ENCODE measurements around the gene ME3.

The ME3 gene

DNA sequence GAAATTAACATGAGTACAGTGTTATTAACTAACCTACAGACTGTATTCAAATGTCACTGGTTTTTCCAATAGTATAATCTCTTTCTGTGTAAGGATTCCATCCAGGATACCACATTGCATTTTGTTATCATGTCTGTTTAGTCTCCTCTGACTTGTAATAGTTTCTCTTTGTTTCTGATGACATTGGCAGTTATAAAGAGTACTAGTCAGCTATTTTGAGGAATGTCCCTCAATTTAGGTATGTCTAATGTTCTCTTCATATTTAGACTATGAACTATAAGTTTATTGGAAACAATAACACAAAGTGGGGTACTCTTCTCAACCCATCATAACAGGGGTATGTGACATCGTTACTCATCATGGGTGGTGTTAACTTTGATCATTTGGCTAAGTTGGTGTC lies 20.3 kb upstream of the ME3 start:
- no peak for DNase-seq (ENCODE audit: low read depth)

DNA sequence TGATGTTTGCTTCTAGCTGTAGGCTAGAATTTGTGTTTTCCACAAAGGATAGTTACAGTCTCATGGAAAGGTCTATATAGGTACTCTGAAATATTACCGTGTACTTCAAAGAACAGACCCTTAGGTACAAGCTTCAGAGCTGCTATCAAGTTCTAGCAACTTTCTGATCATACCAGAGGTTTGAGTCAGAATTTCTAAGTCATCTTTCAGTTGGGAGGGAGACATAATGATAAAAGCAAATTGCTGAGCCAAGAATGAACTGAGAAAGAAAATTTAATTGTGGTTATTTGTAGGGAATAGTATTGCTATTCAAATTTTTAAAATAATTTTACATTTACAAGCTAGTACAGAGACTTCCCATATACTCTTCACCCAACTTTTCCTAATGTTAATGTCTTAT lies 19.9 kb upstream of the ME3 start:
- DNase-seq (ENCODE audit: low read depth) = no peak

- no peak for DNase-seq (ENCODE audit: low read depth)
Observed at GRCh38 chr11:86688398-86689179, 16.2 kb upstream of the ME3 start.

DNA sequence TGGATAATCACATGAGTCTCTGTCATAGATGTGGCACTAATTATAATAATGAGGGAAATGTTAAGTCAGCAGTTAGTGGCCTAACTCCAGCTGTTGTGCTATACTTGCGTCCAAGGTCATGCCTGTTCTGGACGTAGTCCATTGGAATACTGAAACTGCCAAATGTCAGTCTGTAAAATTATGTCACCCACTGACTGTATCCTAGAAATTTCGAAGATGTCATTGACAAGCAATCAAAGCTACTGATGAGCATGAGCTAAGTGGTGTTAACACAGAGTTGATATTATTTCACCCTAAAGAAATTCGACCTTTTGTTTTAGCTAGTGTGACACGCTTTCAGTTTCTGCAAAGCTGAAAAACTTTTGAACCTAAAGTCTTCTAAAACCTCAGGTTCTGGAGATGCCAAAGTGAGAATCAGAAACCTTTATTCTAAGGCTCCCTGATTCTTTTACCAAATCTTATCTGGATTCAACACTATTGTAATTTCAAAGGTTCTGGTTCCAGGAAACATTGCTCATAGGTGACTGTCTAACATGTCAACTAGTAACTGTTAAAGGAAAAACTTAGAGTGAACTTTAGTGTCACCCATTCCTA lies 14.9 kb upstream of the ME3 start:
- no peak for DNase-seq (ENCODE audit: low read depth)

GRCh38 chr11:86686531-86686930 lies 14.1 kb upstream of the ME3 start:
- DNase-seq (ENCODE audit: low read depth) = no peak

GRCh38 chr11:86681483-86681756 lies 9.0 kb upstream of the ME3 start:
- DNase-seq (ENCODE audit: low read depth) = no peak

- no peak for DNase-seq (ENCODE audit: low read depth)
Observed at GRCh38 chr11:86680716-86681482, 8.5 kb upstream of the ME3 start.

DNA sequence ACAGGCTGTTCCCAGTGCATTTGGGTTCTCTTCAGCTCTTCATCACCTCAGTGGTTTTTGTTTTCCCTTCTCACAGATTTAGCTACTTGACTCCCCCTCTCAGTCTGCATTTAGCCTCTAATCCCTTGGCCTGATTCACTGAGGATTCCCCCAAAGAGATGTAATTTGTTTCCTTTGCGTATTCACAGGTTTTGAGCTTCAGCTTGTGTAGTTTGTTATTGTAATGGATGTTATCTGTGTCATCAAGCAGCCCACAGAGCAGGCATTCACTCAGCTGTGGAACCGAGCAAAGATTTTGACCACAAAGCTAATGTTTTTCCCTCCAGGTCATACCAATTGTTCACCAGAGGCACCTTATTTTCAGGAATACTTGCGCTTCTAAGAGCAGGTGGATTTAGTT lies 6.4 kb upstream of the ME3 start:
- DNase-seq (ENCODE audit: low read depth) = no peak

- DNase-seq (ENCODE audit: low read depth) = no peak
Observed at GRCh38 chr11:86678296-86678695, 5.9 kb upstream of the ME3 start.

DNA sequence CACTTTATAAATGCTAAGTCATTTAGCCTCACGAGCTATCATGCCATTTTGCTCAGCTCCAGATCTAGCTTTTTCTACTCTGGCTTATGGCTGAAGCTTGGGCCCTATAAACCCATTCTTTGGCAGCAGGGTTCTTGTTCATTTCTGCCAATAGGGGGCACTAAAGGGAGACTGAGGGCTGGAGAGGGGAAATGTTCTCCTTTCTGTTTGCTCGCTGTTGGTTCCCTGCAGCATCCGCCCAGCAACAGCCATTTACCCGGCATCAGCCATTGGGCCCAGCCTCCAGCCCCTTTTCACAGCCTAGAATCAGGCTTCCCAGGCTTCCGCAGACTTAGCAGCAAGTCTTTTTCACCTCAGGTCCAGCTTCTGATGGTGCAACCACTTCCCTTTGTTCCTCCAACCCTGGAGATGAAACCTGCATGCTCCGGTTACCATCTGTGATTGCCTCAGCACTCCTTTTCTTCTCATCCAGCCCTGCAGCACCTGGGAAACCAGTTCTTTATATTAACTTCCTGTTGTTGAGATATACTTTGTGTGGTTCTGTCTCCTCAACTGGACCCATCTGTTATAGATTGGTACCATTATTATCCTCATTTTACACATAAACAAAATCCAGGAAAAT lies 4.2 kb upstream of the ME3 start:
- no peak for DNase-seq (ENCODE audit: low read depth)

GRCh38 chr11:86676010-86676409 lies 3.6 kb upstream of the ME3 start:
- DNase-seq (ENCODE audit: low read depth) = no peak

- no peak for DNase-seq (ENCODE audit: low read depth)
Observed at GRCh38 chr11:86675017-86675416, 2.6 kb upstream of the ME3 start.

- no peak for DNase-seq (ENCODE audit: low read depth)
Observed at GRCh38 chr11:86673872-86674750, 1.7 kb upstream of the ME3 start.

GRCh38 chr11:86673055-86673843 lies 833 bp upstream of the ME3 start:
- no peak for DNase-seq (ENCODE audit: low read depth)

DNA sequence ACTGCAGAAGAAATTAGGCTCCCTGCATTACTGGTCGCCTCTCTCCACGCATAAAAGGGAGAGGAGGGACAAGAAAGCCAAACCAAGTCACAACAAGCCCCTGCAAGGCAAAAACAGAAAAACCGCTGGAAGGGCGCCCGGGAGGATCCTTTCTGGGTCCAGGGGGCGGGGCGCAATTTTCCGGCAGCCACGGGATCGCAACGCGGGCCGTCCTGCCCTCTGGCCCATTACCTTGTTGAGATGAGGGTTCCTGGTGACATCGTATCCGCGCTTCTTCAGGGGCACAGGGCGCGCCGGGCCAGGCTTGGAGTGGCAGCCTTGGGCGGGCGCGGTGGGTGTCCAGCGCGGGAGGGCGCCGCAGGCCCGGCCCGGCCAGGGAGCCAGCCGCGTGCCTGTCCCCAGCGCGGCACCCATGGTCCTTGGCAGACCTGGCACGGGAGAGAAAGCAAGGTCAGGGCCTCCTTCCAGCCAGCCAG lies 847 bp downstream of the ME3 start:
- no peak for DNase-seq (ENCODE audit: low read depth)

DNA sequence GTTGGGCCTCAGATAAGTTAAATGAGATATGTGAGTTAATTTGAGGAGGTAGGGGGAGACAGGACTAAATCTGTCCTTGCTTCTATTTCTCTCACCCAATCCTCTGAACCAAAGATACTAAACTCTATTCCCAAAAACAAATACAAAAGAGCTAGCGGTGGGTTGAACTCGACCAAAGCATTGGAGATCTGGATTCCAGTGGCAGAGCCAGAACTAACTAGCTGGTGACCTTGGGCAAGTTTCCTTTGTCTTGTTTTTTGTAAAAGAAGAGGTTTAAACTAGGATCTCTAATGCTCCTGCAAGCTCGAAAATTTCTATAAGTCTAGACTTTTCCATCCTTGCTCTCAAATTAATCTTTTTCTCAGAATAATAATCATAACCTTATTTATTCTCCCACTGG lies 1.5 kb downstream of the ME3 start:
- no peak for DNase-seq (ENCODE audit: low read depth)

DNA sequence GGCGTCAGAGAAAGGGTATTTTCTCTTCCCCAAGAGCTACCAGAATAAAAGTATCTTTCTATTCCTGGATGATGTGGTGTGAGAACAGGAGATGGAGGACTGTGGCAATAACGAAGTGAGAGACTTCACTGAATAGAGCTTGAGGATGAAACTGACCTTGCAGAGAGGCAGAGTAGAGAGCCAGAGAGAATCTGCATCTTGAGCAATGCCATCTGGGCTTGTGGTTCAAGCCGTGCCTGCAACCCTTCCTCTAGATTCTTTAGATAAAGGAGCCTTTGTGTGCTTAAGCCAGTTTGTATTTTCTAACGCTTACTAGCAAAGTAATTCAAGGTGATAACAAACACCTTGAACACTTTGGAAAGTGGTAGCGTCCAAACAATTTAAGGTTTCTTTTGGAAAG lies 2.2 kb downstream of the ME3 start:
- no peak for DNase-seq (ENCODE audit: low read depth)

GRCh38 chr11:86669424-86669823 lies 3.0 kb downstream of the ME3 start:
- no peak for DNase-seq (ENCODE audit: low read depth)

- no peak for DNase-seq (ENCODE audit: low read depth)
Observed at GRCh38 chr11:86668929-86669328, 3.5 kb downstream of the ME3 start.

GRCh38 chr11:86666193-86666592 lies 6.2 kb downstream of the ME3 start:
- no peak for DNase-seq (ENCODE audit: low read depth)

DNA sequence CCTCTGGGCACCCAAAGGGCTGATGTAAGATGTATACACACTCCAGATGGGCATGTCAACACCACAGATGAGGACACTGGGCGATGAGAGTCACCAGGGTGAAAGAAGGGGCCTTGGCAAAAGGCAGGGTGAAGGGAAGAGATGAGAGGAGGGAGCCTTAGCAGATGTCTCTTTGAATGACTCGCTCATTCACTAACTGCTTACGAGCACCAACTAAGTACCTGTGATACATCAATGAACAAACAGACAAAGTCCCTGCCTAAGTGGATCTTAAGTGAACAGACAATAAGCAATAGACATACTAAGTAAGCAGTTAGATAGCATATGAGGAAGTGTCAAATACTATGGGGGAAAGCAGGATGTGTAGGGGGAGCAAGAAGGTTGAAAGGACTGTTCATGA lies 7.5 kb downstream of the ME3 start:
- DNase-seq (ENCODE audit: low read depth) = no peak

Measured in activated T-helper 9 cell treated with anti-CD3 and anti-CD28 coated beads, Interleukin-2, amount 50 U/mL, for 16 hours (primary cell).